HG03095 (cell line): Measurements from ENCODE around the gene SUPV3L1.
A peak's percentile ranks its signal among the peaks of the same experiment; 100 is the strongest.
"Not testable (repeated sequence)": the region's sequence is repeated elsewhere in the genome, so short reads cannot be mapped to it uniquely, and the experiment has no call there.

Experiments
- ATAC-seq: cut with Tn5 transposase; IDR thresholded peaks from one replicate; pipeline ENCODE4 v1.9.1; 2021; ENCODE audit warnings: moderate library complexity; ENCODE audit not compliant: unreplicated experiment

The SUPV3L1 gene

DNA sequence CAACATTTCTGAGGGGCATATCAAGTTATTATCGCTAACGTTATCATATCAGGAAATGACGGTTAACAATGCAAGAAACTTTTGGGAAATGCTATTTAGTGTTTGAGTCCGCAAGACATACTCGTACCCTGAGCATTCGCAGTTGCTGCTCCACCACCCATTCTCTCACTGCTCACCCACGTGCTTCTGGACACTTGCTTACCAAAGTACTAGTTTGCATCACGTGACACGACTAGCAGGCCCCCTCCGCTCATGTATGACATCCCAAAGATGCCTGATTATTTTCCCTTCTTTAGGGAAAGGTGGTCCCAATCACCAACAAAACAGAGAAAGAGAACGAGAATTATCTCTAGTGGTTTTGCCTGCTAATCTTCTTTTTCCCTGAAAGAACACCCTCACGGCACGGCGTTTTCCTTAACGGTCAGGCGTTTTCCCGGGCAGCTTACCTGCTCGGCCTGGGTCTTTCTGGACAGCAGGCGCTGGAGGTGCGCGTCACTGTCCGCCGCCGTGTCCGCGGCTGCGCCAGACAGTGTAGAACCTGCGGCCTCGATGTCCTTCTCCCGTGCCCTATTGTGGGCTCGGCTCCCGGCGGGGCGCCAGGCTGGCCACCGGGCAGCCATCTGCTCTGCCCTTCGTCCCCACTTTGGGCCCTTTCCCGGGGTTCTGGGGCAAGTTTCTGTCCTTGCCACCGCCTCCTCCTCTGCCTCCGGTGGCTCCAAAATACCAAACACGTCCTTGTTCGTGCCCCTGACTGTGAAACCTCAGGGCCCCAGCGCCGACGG is at the start of gene SUPV3L1:
Gene SUPV3L1 (plus strand): TSS at position 492 of the 782 bp plus-strand sequence. CDS start 58 bp downstream, at position 550.
- peak; percentile 84 for ATAC-seq

DNA sequence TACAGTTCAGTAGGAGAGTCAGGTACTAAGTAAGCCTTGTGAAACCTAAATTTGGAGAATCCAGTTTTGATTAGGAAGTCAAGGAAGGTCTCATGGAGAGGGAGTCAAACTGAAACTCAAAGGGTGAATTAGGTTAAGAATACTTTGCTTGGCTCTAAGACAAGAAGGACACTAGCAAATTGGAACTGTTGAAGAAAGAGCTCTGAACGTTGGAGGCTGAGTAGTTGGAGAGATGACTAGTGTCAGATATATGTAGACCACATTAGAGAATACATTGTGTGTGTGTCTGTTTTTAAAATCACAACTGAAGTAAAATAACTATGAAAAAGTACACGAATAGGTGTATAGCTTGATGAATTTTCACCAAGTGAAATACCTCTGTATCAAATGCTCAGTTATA is 49.8 kb upstream of the SUPV3L1 start:
- ATAC-seq, result no peak

DNA sequence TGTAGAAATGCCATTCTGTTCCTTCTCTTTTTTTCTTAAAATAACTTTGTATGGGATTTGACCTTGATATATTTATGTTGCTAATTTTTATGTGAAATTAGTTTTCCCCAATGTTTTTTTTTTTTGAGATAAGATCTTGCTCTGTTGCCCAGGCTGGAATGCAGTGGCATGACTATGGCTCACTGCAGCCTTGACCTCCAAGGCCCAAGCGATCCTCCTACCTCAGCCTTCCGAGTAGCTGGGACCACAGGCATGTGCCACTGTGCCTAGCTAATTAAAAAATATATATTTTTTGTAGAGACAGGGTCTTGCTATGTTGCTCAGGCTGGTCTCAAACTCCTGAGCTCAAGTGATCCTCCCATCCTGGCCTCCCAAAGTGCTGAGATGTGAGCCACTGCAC is 40.1 kb upstream of the SUPV3L1 start:
- no peak for ATAC-seq

DNA sequence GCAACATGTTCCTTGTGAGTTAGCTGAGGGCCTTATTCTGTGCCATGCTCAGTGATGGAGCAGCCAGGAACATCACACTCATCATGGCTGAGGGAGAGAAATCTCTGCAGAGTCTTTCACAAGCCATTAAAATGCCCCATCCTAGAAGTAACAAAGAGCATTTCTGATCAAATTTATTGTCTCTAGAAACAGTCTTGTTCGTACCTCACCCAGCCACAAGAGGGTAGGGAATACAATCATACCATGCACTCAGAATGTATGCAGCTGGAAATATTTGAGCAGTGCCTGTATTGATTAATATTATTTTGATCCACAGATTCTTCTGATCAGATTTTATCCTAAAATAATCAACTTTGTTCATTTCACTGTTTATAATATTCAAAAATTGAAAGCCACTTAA is 38.7 kb upstream of the SUPV3L1 start:
- no peak for ATAC-seq

DNA sequence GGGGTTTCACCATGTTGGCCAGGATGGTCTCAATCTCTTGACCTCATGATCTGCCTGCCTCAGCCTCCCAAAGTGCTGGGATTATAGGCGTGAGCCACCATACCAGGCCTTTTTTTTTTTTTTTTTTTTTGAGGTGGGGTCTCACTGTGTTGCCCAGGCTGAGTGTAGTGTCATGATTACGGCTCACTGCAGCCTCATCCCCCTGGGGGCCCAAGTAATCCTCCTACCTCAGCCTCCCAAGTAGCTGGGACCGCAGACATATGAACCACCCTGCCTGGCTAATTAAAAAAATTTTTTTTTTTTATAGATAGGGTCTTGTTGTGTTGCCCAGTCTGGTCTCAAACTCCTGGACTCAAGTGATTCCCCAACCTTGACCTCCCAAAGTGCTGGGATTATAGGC is 38.0 kb upstream of the SUPV3L1 start:
- not testable (repeated sequence) for ATAC-seq

DNA sequence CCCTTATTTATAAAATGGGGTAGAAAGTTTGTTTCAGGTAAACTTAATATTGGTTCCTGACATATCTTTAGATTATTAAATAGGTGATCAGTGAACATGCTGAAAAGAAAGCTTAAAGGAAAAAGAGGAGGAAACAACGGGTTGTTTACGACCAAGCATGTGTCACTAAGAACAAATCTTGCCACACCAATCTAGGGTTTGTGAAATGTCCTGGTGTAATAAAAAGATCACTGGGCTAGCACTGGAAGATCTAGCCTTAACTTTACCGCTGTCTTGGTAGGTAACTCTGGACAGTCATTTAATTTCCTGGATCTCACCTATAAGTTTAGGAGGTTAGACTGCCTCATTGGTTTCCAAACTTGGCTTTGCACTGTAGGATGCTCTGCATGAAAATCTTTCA is 37.1 kb upstream of the SUPV3L1 start:
- no peak for ATAC-seq

DNA sequence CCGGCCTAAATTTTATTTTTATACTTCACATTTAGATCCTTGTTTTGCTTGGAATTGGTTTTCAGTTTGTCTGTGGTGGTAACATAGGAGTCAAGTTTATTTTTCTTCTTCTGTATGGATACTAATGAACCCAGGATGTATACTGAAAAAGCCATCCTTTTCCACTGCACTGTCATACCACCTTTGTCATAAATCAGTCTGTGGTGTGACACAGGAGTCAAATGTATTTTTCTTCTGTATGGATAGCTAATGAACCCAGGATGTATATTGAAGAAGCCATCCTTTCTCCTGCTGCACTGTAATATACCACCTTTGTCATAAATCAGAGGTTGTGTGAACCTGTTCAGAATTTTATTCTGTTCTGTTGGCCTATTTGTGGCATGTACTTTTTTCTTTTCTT is 34.7 kb upstream of the SUPV3L1 start:
- ATAC-seq, result no peak

DNA sequence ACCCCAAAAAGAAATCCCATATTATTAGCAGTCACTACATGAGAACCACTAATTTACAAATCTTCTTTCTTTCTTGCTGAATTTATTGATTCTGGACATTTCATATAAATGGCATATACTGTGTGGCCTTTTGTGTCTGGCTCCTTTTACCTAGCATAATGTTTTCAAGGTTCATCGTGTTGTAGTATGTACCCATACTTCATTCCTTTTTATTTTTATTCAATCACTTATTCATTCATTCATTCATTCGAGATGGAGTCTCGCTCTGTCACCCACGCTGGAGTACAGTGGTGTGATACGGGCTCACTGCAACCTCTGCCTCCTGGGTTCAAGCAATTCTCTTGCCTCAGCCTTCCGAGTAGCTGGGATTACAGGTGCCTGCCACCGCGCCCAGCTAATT is 34.2 kb upstream of the SUPV3L1 start:
- no peak for ATAC-seq

DNA sequence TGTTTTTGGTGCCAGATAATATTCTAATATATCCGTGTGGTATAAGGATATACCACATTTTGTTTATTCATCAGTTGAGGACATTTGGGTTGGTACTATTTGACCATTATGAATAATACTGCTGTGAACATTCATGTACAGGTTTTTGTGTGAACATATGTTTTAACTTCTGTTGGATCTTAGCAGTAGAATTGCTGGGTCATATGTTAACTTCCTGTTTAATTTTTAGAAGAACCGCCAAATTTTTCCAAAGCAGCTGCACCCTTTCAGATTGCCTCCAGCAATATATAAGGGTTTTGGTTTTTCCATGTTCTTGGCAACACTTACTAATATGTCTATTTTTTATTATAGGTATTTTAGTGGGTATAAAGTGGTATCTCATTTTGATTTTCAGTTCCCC is 33.3 kb upstream of the SUPV3L1 start:
- ATAC-seq, result no peak

DNA sequence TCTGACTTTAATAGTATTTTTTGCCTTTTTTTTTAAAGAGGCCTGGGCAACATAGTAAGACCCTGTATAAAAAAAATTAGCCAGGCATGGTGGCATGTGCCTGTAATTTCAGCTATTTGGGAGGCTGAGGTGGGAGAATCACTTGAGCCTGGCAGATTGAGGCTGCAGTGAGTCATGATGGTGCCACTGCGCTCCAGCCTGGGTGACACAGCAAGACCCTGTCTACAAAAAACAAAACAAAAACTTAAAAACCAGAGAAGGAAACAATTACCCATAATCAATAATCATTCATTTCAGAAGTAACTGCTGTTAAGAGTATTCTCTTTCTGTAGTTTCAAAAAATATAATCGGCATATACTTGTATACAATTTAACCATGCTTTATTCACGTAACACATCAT is 28.1 kb upstream of the SUPV3L1 start:
- no peak for ATAC-seq

DNA sequence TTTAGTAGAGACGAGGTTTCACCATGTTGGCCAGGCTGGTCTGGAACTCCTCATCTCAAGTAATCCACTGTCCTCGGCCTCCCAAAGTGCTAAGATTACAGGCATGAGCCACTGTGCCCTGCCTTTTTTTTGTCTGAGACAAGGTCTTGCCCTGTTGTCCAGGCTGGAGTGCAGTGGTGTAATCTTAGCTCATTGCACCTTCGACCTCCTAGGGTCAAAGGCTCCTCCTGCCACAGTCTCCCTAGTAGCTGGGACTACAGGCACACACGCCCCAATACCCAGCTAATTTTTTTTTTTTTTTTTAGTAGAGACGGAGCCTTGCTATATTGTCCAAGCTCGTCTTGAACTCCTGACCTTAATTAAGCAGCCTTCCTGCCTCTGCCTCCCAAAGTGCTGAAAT is 26.8 kb upstream of the SUPV3L1 start:
- ATAC-seq, result no peak

DNA sequence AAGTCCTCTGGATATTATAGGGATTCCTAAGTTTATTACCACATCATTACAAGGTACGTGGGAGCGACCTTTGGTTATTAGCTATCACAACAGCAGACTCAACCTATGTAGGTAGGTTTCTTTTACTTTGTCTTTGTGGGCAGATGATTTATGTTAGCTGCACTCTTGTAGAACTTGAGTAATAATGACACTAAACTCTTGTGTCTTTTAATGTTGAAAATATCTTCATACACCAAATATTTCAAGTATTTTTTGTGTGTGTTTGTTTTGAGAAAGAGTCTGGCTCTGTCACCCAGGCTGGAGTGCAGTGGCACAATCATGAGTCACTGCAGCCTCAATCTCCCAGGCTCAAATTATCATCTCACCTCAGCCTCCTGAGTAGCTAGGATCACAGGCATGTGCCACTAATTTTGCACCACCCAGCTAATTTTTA is 19.2 kb upstream of the SUPV3L1 start:
- no peak for ATAC-seq

DNA sequence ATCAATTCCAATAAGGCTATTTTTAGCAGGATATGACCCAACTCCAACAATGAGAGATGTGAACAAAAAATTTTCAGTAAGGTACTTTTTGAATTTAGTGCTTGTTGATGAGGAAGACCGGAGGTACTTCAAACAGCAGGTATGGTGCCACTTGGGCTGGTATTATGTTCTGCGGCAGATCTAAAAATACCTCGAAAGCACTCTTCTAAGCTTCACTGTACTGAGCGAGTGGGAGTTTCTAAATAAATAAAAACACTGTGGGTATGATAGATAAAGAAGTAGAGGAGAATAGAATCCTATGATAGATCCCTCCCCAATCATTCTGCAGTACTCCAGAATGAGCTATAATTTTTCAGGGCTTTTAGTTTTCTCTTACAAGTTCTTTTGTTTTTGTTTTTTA is 11.5 kb upstream of the SUPV3L1 start:
- no peak for ATAC-seq

DNA sequence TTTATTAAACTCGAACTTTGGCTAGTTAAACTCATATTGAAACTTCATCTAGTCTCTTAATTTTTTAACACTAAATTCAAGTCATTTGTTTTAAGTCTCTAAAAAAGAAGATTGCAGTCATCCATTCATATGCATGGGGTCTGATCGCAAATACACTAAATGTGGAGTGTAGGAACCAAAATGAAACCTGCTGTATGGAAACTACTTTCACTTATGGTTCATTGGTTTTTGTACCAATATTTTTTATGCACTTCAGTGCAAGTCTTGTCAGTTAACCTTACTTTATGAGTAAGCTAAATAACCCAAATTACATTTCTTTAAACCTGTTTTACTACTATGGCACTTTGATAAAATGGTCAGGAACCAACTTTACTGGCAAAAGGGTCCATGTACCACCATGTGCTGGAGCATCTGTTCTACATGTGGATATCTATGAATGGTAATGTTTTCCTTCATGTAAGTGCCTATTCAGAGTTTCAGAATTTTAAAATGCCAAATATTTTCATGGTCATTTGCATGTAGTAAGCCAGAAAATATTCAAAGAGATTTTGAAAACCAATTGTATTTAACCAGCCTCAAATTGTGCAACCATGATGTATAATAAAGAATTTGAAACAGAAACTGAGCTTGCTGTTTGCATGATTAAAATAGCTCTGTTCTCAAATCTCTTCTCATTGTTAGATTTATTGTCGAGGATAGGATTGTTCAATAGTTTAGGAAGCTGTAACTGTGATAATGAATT is 7.6 kb upstream of the SUPV3L1 start:
- ATAC-seq, result no peak

DNA sequence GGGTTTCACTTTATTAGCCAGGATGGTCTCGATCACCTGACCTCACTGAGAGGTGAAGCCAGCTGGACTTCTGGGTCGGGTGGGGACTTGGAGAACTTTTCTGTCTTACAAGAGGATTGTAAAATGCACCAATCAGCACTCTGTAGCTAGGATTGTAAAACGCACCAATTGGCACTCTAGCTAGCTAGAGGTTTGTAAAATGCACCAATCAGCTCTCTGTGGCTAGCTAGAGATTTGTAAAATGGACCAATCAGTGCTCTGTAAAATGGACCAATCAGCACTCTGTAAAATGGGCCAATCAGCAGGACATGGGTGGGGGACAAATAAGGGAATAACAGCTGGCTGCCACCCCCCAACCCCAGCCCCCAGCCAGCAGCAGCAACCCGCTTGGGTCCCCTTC is 4.7 kb upstream of the SUPV3L1 start:
- not testable (repeated sequence) for ATAC-seq

DNA sequence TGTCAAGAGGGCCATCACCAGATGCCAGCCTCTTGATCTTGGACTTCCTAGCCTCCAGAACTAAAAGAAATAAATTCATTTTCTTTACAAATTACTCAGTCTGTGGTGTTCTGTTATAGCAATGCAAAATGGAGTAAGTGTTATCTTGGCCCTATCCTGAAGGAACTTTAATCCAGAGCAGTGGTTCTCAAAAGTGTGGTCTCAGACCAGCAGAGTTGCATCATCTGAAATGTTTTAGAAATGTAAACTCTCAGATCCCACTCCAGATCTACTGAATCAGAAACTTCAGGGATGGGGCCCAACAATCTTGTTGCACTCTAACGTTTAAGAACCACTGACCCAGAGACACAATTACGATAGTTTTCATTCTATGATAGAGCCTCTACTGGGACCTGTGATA is 3.2 kb upstream of the SUPV3L1 start:
- no peak for ATAC-seq

DNA sequence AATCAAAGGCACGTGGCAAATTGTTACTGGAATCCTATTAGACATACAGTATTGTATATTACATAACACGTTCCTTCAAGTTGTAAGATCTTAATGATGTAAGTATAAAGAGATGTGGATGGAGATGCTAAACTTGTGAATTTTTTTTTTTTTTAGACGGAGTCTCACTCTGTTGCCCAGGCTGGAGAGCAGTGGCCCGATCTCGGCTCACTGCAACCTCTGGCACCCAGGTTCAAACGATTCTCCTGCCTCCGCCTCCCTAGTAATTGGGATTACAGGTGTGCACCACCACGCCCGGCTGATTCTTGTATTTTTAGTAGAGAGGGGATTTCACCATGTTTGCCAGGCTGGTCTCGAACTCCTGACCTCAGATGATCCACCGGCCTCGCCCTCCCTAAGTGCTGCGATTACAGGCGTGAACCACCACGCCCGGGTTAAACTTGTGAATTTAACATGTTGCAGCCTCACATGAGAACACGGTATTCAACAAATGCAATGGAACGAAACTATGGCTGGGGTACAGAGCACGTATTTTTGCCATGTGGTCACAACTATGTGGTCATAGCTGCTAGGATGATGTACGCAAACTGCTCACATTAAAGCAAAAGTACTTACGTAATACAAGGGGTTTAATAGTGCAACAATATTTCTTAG is 818 bp upstream of the SUPV3L1 start:
- peak; percentile 9 for ATAC-seq

DNA sequence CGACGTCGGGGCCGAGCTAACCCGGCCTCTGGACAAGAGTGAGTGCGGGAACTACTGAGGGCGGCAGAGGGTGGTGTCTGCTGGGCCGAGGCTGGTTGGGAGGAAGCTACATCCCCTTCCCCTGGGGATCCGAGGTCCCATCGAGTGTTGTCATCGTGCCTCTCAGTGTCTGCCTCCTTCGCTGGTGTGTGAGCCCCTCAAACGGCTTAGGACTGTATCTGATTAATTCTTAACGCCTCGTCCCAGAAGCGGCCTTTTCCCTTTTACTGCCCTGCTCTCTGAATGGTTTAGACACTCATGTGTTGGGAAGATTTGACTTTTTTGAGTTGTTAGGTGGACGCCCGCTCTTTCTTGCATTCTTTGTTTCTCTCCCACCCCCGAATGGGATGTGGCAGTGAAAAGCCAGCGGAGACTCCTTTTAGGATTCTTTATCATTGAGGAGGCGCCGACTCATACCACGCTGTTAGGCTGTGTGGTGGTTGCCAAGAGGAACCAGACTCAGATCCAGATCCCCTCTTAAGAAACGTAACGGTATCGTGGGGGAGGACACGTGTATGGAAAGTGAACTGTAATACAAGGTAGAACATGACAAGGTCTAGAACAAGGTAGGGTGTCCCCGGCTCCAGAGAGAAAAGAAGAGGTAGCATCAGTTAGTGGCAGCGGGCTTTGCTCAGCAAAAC is 631 bp downstream of the SUPV3L1 start:
- peak; percentile 25 for ATAC-seq

DNA sequence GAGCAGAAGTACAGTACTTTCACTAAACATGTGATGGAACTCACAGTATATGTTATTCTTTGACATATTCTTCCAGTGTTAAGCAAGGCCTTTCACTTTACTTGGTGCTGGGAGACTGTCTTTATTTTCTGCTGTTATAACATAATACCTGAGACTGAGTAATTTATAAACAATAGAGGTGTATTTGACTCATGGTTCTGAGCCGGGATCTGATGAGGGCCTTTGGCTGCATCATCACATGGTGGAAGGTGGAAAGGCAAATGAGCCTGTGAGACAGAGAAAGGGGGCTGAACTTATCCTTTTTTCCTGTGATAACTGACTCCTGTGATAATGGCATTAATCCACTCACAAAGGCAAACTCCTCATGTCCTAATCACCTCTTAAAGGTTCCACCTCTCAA is 1.4 kb downstream of the SUPV3L1 start:
- no peak for ATAC-seq

DNA sequence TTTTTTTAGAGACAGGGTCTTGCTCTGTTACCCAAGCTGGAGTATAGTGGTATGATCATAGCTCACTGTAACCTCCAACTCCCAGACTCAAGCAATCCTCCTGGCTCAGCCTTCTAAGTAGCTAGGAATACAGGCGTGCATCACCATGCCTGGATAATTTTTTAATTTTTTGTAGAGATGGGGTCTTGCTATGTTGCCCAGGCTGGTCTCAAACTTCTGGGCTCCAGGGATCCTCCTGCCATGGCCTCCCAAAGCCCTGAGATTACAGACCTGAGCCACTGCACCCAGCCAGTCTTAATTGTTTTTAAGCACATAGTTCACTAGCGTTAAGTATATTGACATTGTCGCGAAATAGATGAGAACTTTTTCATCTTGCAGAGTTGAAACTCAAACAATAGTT is 2.0 kb downstream of the SUPV3L1 start:
- ATAC-seq, result no peak

DNA sequence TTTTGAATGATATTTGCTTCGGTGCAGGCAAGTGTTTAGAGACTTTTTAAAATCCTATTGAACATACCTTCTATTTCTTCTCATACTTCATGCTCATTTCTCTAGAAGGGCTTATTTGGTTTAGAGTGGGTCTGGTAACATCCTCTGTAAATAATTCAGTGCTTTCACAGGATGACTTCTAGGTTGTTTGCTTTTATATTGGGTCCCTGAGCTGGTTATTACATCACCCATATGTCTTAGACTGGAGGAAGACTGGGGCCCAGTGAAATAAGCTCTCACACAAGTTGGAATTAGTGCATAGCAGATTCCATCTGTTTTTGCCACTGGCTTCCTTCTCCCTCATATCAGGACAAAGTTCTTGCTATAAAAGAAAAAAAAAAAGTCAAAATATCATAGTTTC is 6.5 kb downstream of the SUPV3L1 start:
- ATAC-seq, result no peak
